Gastrocnemius medialis (tissue), 4 donors: ENCODE results near the gene CFAP54.

Experiments
- POLR2A ChIP-seq, 2 donors: fragments of 450-650 bp; IDR thresholded peaks; one replicate each; pipeline ENCODE4 v1.6.1; 2017; ENCODE audit warnings: antibody characterized with exemption in 2 of 2, mild to moderate bottlenecking in 2 of 2, moderate library complexity in 2 of 2
- TF ChIP-seq, protein P1 (sequence below), 5 experiments: fragments of 450-650 bp in 3 of 5; fragments of 200-600 bp in 2 of 5; sonication (generic) in 2 of 5; IDR thresholded peaks in 4 of 5; conservative IDR thresholded peaks in 1 of 5; 1 replicate in 4 of 5; 2 replicates in 1 of 5; pipeline ENCODE4 v1.5.1; 2016 to 2019; ENCODE audit warnings: antibody characterized with exemption in 5 of 5, mild to moderate bottlenecking in 3 of 5, moderate library complexity in 3 of 5

DNA sequence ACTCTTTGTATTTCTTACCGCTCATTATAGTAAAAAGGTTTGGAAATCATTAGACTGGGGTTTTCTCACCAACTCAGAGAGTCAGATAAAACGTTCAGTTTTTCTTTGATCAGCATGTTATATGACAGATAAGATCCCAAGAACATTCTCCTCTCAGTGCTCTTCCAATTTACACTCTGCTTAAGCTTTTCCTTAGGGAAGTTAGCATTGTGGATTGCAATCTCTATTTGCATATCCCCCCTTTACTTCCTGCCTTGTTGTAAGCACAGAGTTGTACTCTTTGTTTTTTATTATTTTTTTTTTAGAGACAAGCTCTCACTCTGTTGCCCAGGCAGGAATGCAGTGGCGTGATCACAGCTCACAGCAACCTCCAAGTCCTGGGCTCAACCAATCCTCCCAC lies 11.4 kb upstream of the CFAP54 start:
- TF ChIP-seq, protein P1, sequence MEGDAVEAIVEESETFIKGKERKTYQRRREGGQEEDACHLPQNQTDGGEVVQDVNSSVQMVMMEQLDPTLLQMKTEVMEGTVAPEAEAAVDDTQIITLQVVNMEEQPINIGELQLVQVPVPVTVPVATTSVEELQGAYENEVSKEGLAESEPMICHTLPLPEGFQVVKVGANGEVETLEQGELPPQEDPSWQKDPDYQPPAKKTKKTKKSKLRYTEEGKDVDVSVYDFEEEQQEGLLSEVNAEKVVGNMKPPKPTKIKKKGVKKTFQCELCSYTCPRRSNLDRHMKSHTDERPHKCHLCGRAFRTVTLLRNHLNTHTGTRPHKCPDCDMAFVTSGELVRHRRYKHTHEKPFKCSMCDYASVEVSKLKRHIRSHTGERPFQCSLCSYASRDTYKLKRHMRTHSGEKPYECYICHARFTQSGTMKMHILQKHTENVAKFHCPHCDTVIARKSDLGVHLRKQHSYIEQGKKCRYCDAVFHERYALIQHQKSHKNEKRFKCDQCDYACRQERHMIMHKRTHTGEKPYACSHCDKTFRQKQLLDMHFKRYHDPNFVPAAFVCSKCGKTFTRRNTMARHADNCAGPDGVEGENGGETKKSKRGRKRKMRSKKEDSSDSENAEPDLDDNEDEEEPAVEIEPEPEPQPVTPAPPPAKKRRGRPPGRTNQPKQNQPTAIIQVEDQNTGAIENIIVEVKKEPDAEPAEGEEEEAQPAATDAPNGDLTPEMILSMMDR (IDR thresholded peaks at IDR 0.05 in 4 of 5, conservative IDR thresholded peaks at IDR 0.05 in 1 of 5) = no peak
- no peak for TF ChIP-seq POLR2A (IDR thresholded peaks at IDR 0.05)
